Thyroid gland (tissue), 4 donors: ENCODE measurements around the gene C6orf58.

Source experiments
- CTCF ChIP-seq, 6 experiments: fragments of 200-600 bp in 3 of 6; fragments of 450-650 bp in 3 of 6; sonication (generic) in 3 of 6; IDR thresholded peaks; one replicate each; pipeline ENCODE4 v1.5.1; 2016 to 2019; ENCODE audit warnings: antibody characterized with exemption in 6 of 6, mild to moderate bottlenecking in 2 of 6, inconsistent platforms in 1 of 6, moderate library complexity in 1 of 6
- POLR2A ChIP-seq, 2 donors: fragments of 450-650 bp; IDR thresholded peaks; one replicate each; pipeline ENCODE4 v1.6.1; 2017; ENCODE audit warnings: antibody characterized with exemption in 2 of 2, mild to moderate bottlenecking in 2 of 2, moderate library complexity in 1 of 2

GRCh38 chr6:127585123-127585522 lies 8.1 kb downstream of the C6orf58 start:
- TF ChIP-seq POLR2A (IDR thresholded peaks at IDR 0.05) (no peak), CTCF (IDR thresholded peaks at IDR 0.05) (no peak)
